NCI-H2227 (cell line): ENCODE measurements around the gene CORIN.

Experiments used
- DNase-seq: peaks from one replicate; lab custom pipeline; 2025; ENCODE audit not compliant: unreplicated experiment; lab: John Stamatoyannopoulos, UW

Gene CORIN

DNA sequence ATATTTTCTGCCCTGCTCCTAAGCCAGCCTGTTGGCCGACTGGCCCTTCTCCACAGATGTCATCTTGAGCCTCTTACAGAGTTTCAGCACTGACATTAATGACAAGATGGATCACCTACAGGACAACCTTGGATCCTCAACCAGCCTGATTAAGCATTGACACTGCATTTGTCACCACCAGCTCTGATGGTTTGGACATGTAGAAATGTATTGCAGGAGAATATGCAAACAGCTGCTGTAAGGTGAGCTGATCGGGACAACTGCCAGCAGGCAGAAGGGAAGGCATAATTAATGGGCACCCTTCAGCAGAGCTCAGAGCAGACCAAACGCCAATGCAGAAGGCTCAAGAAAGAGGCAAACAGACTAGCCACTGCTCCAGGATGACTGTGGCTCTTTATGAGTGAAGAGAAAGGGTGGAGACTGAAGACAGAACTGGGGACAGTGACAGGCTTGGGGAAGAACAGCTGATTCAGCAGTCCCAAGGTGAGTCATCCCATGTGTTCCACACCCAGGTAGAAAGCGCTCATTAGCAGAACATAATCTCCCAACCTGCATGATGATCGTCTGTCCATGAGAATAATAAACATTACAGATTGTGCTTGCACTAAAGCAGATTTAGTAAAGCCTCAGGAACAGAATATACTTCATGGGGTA is 6.7 kb downstream of the CORIN start:
- DNase-seq, result no peak

DNA sequence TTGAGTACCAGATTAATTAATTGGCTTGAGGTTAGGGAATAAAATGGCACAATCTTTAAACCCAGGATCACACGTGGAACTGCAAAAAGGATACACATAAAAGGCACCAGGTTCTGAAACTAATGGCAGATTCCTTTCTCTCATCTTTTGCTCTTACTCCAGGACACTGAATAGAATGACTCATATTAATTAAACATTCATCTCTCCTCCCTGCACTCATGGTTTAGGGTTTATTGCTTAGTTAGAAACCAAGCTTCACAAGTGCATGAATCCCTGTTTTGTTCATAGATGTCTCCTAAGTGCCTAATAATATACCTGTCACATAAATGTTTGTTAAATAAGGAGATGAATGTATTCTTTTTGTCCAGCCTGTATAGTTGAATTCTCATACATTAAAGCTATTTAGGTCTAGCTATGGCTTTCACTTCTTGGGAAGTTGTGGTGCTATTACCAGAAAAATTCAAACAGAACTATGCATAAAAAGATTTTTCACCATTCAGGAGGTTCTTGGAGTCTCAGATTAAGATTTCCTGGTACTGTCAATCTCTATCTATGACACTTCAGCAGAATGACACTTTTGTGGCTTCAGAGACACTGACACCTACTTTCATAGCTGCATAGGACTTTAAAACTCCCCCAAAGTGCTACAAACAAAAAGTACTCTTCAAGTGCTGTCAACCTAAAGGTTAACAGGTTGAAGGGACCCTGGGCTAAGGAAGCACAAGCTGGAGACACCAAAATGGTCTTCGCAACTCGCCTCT is 7.4 kb downstream of the CORIN start:
- no peak for DNase-seq

DNA sequence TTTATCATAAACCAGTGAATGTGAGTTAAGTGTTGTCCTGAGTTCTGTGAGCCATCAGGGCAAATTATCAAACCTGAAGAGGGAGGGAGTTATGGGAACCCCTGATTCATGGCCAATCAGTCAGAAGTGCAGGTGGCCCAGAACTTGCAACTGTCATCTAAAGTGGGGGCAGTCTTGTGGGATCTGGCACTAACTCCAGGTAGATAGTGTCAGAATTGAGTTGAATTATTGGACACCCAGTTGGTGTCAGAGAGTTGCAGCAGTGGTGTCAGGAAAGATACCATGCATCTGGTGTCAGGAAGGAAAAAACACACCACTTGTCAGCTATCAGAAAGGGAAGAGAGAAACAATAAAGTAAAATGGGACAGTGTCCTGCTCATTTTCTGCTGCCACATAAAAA is 8.4 kb downstream of the CORIN start:
- DNase-seq, result no peak

GRCh38 chr4:47827343-47828047 is 10.4 kb downstream of the CORIN start:
- no peak for DNase-seq

DNA sequence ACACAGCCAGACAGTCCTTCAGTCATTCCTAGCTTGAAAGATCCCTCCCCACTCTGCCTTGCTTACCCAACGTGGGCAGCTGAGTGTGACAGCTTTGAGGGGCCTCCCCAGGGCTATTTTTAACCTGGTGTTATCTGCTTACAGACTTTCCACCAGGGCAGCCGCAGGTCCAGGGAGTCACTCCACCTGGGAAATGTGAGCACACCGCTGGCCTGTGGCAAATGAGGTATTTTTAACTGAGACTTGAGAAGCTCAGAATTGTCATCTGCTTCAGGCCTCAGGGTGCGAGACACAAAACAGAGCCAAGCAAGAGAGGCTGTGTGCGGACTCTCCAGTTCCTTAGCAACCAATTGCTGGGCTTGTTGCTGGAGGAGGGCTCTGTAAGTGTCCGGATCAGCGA is 13.0 kb downstream of the CORIN start:
- no peak for DNase-seq

DNA sequence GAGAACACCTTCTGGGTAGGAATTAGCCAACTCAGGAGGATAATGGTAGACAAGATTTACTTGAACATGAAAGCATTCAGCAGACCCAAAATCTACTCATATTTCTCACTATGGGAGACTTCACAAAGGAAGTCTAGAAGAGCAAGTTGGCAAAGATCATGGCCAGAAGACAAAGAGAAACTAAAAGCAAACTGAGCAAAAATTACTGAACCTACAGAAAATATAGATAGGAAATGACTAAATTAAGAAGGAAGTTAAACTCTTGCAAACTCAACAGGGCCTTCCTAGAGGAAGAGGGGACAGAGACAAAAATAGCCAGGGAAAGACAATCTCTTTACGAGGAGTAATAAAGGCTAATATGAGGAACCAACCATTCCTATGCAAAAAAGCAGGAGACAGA is 18.7 kb downstream of the CORIN start:
- no peak for DNase-seq

- DNase-seq, result no peak
Measured at GRCh38 chr4:47817275-47817674, 20.6 kb downstream of the CORIN start.

- no peak for DNase-seq
Measured at GRCh38 chr4:47816748-47817147, 21.1 kb downstream of the CORIN start.

DNA sequence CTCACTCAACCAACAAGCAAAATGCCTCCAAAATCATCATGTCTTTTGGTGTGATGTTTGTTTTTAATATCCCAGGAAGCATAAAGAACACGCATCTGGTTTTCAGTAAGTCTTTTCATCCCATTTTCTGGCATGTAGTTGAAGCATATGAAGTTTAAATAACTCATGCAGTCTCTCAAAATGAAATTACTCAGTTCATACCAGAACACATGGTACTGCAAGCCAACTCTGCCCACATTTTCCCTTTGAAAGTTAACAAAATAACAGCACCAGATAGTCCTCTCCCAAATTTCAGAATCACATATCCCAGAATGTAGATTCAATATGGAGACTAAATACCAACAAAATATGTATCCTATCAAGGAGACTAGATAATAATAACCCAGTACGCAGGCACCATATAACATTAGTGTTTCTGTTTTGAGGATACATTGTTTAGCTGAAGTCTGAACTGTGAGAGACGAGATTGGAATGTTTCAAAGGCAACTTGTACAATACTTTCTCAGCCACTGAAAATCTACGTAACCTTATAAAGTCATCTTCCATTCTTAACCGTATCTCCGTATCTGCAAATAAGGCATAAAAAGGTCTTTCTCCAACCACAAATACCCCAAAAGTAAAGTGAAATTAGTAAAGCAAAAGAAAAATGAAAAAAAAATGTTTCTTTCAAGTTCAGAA is 23.1 kb downstream of the CORIN start:
- DNase-seq, result no peak

- DNase-seq, result no peak
Measured at GRCh38 chr4:47809654-47810203, 28.1 kb downstream of the CORIN start.

DNA sequence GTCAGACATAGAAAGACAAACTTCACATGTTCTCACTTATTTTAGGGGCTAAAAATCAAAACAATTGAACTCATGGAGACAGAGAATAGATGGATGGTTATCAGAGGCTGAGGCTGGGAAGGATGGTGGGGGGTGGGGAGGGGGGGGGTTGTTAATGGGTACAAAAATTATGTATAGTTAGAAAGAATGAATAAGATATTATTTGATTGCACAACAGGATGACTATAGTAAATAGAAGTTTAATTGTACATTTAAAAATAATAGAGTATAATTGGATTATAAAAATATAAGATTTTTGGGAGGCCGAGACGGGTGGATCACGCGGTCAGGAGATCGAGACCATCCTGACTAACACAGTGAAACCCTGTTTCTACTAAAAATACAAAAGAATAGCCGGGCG is 33.3 kb downstream of the CORIN start:
- no peak for DNase-seq

- DNase-seq, result no peak
Measured at GRCh38 chr4:47801481-47802002, 36.3 kb downstream of the CORIN start.

DNA sequence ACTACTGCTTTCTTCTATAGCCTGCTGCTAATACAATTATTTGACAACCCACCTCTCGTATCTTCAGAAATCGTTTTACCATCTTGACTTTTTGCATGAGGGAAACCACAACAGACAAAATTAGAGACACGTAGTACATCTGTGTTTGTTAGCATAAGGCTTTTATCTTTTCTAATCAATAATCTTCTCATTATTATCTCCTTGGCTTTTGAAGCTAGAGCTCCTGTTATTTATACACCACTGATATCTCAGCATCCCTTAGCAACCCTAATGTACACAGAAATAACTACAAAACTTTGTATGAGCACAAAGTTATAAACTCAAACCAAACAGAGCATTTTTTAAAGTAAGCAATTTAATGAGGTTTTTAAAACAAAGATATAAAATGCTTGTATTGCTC is 39.7 kb downstream of the CORIN start:
- no peak for DNase-seq

DNA sequence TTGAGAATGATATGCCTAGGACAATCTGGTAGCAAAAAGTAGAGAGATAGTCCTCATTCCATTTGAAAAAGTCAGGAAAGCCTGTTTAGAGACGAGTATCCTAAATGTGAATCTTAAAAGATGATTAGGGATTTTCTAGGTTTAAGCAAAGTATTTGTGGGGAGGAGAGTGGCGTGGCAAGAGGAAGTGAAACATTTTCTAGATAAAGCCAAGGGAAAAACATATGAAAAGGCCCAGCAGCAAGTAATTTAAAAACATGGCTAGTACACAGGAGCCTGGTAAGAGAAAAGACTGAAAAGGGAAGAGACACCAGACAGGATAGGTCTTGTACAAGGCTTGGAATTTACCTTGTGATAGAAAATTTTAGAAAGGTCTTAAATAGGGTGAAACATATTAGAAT is 45.9 kb downstream of the CORIN start:
- DNase-seq, result no peak

- no peak for DNase-seq
Measured at GRCh38 chr4:47790105-47790504, 47.8 kb downstream of the CORIN start.

- no peak for DNase-seq
Measured at GRCh38 chr4:47788126-47788525, 49.7 kb downstream of the CORIN start.

- no peak for DNase-seq
Measured at GRCh38 chr4:47786958-47787370, 50.9 kb downstream of the CORIN start.

DNA sequence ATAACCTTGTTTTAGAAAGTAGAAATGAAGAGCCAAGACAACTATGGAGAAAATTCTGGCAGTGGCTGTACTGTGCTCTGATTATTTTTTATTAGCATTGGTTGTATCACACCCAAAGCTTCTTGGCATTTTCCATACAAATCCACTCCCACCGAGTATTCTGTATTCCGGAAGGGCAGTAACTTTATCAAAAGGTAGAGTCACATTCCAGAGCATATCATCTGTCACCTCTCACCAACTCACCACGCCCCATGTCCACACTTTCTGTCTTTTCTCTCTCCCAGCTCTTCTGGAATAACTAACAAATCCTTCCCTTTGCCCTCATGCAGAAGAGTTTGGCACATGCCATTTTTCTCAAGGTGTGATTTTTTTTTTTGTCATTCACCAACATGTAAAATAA is 52.7 kb downstream of the CORIN start:
- DNase-seq, result no peak

DNA sequence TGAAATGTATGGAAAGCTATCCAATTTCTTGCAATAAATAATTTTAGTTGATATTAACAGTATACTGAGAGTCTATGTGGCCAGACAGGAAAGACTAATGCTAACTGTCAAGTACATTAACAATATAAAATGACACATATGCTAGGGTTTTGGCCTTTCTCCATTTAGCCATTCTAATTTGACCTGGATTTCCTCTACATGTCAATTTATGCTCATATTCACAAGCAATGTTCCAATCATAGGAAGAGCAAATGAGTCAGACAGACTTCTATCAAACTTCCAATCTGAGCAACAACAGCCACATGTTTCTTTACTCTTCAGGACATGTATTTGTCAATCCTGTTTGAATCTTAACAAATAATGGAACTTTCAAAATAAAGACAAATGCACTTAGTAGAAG is 53.6 kb downstream of the CORIN start:
- no peak for DNase-seq

- DNase-seq, result no peak
Measured at GRCh38 chr4:47776353-47776752, 61.5 kb downstream of the CORIN start.

DNA sequence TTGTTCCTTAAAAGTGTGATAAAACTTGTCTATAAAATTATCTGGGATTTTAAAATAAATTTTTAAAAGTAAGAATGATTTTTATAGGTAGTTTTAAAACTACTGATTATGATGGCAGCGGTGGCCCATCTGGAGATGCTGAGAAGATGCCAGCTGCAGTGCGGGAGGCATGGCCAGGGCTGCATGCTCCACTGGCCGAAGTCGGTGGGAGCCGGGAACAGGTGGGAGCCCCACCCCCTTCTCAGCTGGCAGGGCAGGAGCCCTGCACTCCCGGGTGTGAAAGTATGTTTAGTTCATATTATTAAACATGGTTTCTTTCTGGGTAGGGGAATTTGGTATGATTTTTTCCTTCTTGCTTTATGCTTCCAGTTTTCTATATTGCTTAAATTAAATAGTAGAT is 63.8 kb downstream of the CORIN start:
- no peak for DNase-seq
